HCT116 (cell line): ENCODE measurements around the gene MICOS13. TPM values are rescaled to one million over a fixed set of nuclear protein-coding genes. Genes with fewer than 3 reads are reported as not detected.

Experiments used
- ATAC-seq: fragments of 200-7000 bp; cut with Tn5 transposase; 2 replicates; pipeline ENCODE4 v1.9.1; 2020; ENCODE audit warnings: mild to moderate bottlenecking, moderate library complexity
- BruUV-seq: library from RNA; stranded (reverse); fragments of 400-500 nt; replicated peaks from 2 replicates; lab custom pipeline; 2021; lab: Mats Ljungman, UMichigan
- CTCF ChIA-PET: fragments of 300-600 bp; sonication (Branson Sonifier 250); formaldehyde crosslinking; loops from one replicate; lab custom pipeline; 2021; ENCODE audit warnings: antibody characterized with exemption; lab: Charles Lee
- POLR2A ChIA-PET: fragments of 300-600, 350-600 bp; sonication (Branson Sonifier 250); formaldehyde crosslinking; loops from one replicate; lab custom pipeline; 2021; ENCODE audit warnings: antibody characterized with exemption; lab: Charles Lee
- RAD21 ChIA-PET, 2 experiments: fragments of 300-600 bp; sonication (Branson Sonifier 250); formaldehyde crosslinking; loops; one replicate each; lab custom pipeline; 2023; ENCODE audit warnings: low total read pairs in 2 of 2; ENCODE audit not compliant: uncharacterized antibody in 2 of 2, unreplicated experiment in 2 of 2, low non-redundant PET in 1 of 2; lab: Charles Lee
- DNase-seq: peaks from one replicate; pipeline ENCODE4 v3.0.0-alpha.2; 2010; ENCODE audit warnings: low read depth, low spot score
- H2AFZ ChIP-seq: fragments of 200-600 bp; shearing (Covaris generic), sonication (generic); 2 replicates; pipeline ENCODE4 v1.6.1; 2017; ENCODE audit warnings: low read depth, mixed run types, mixed read lengths, antibody characterized with exemption, low read length; ENCODE audit not compliant: poor library complexity, severe bottlenecking
- H3K27ac ChIP-seq: 2 replicates; pipeline ENCODE4 v1.5.1; 2012; ENCODE audit warnings: low read depth, low read length
- H3K27me3 ChIP-seq: fragments of 200-600 bp; sonication (generic); 2 replicates; pipeline ENCODE4 v1.6.1; 2016; ENCODE audit warnings: mixed run types, low read length, mixed read lengths; ENCODE audit not compliant: insufficient read depth
- H3K36me3 ChIP-seq, 2 experiments: fragments of 200-500 bp in 1 of 2; fragments of 200-600 bp in 1 of 2; sonication (Bioruptor generic) in 1 of 2; sonication (generic) in 1 of 2; 2 replicates each; pipeline versions ENCODE4 v1.5.1 to v1.6.1; 2014 to 2016; ENCODE audit warnings: low read length in 2 of 2, inconsistent platforms in 1 of 2, mixed read lengths in 1 of 2, mixed run types in 1 of 2; ENCODE audit not compliant: insufficient read depth in 2 of 2, control insufficient read depth in 1 of 2
- H3K4me1 ChIP-seq, 2 experiments: fragments of 200-600 bp in 1 of 2; sonication (generic) in 1 of 2; 2 replicates each; pipeline versions ENCODE4 v1.5.1 to v1.6.1; 2012 to 2017; ENCODE audit warnings: low read length in 2 of 2, inconsistent platforms in 1 of 2, mild to moderate bottlenecking in 1 of 2, mixed read lengths in 1 of 2, mixed run types in 1 of 2, moderate library complexity in 1 of 2; ENCODE audit not compliant: insufficient read depth in 2 of 2, control insufficient read depth in 1 of 2
- H3K4me2 ChIP-seq: fragments of 200-600 bp; sonication (generic); 2 replicates; pipeline ENCODE4 v1.6.1; 2017; ENCODE audit warnings: mixed run types, low read length, mixed read lengths
- H3K4me3 ChIP-seq, 2 experiments: fragments of 200-600 bp in 1 of 2; sonication (generic) in 1 of 2; replicated peaks in 1 of 2; 2 replicates each; pipeline ENCODE4 v1.5.1; 2011 to 2016; ENCODE audit warnings: low read length in 2 of 2, control low read depth in 1 of 2, low read depth in 1 of 2, mild to moderate bottlenecking in 1 of 2, mixed read lengths in 1 of 2, mixed run types in 1 of 2
- H3K79me2 ChIP-seq: fragments of 200-600 bp; sonication (generic); 2 replicates; pipeline ENCODE4 v1.6.1; 2017; ENCODE audit warnings: mild to moderate bottlenecking, mixed run types, low read length, moderate library complexity, mixed read lengths; ENCODE audit not compliant: insufficient read depth
- H3K9ac ChIP-seq: fragments of 200-600 bp; sonication (generic); 2 replicates; pipeline ENCODE4 v1.6.1; 2016; ENCODE audit warnings: low read length, mixed read lengths
- H3K9me2 ChIP-seq: fragments of 200-600 bp; sonication (generic), shearing (Covaris generic); 2 replicates; pipeline ENCODE4 v1.6.1; 2017; ENCODE audit warnings: mixed run types, mild to moderate bottlenecking, moderate library complexity; ENCODE audit not compliant: insufficient read depth
- H3K9me3 ChIP-seq, 2 experiments: fragments of 200-500 bp in 1 of 2; fragments of 200-600 bp in 1 of 2; sonication (Bioruptor generic) in 1 of 2; sonication (generic) in 1 of 2; 2 replicates each; pipeline ENCODE4 v1.6.1; 2014 to 2017; ENCODE audit warnings: low read length in 2 of 2, mixed read lengths in 2 of 2, inconsistent platforms in 1 of 2, low read depth in 1 of 2, mild to moderate bottlenecking in 1 of 2, mixed run types in 1 of 2, moderate library complexity in 1 of 2; ENCODE audit not compliant: control insufficient read depth in 1 of 2, insufficient read depth in 1 of 2
- H4K20me1 ChIP-seq: fragments of 200-600 bp; sonication (generic), shearing (Covaris generic); 2 replicates; pipeline ENCODE4 v1.6.1; 2017; ENCODE audit warnings: mixed run types, mild to moderate bottlenecking, moderate library complexity; ENCODE audit not compliant: insufficient read depth
- CBX3 ChIP-seq: IDR thresholded peaks from 2 replicates; pipeline ENCODE4 v1.6.1; 2012; ENCODE audit warnings: low read depth
- CEBPB ChIP-seq: IDR thresholded peaks from 2 replicates; pipeline ENCODE4 v1.6.1; 2012; ENCODE audit warnings: low read depth
- EZH2 ChIP-seq: fragments of 200-600 bp; sonication (generic); IDR thresholded peaks from 2 replicates; pipeline ENCODE4 v1.6.1; 2017; ENCODE audit warnings: antibody characterized with exemption, mixed run types
- EZH2phosphoT487 ChIP-seq: fragments of 200-600 bp; IDR thresholded peaks from 2 replicates; pipeline ENCODE4 v1.6.1; 2018; ENCODE audit warnings: antibody characterized with exemption, borderline replicate concordance
- FOSL1 ChIP-seq: IDR thresholded peaks from 2 replicates; pipeline ENCODE4 v1.6.1; 2012; ENCODE audit warnings: low read depth
- JUND ChIP-seq: IDR thresholded peaks from 2 replicates; pipeline ENCODE4 v1.6.1; 2012
- POLR2A ChIP-seq: IDR thresholded peaks from 2 replicates; pipeline ENCODE4 v1.7.0; 2011; ENCODE audit warnings: borderline replicate concordance; ENCODE audit not compliant: insufficient read depth, insufficient read length; ENCODE audit errors: extremely low read depth
- RAD21 ChIP-seq: IDR thresholded peaks from 2 replicates; pipeline ENCODE4 v1.6.1; 2012; ENCODE audit warnings: low read depth, mild to moderate bottlenecking
- SIN3A ChIP-seq: IDR thresholded peaks from 2 replicates; pipeline ENCODE4 v1.6.1; 2012; ENCODE audit warnings: low read depth
- SP1 ChIP-seq: IDR thresholded peaks from 2 replicates; pipeline ENCODE4 v1.6.1; 2012; ENCODE audit warnings: low read depth
- SRF ChIP-seq: IDR thresholded peaks from 2 replicates; pipeline ENCODE4 v1.6.1; 2012; ENCODE audit warnings: low read depth
- TCF7L2 ChIP-seq: IDR thresholded peaks from 2 replicates; pipeline ENCODE4 v1.7.0; 2011; ENCODE audit warnings: borderline replicate concordance, inconsistent platforms; ENCODE audit not compliant: insufficient read depth, insufficient read length; ENCODE audit errors: extremely low read depth
- YY1 ChIP-seq: IDR thresholded peaks from 2 replicates; pipeline ENCODE4 v1.6.1; 2011; ENCODE audit warnings: low read length, low read depth, moderate library complexity, mild to moderate bottlenecking; ENCODE audit not compliant: insufficient replicate concordance; ENCODE audit errors: extremely low read depth
- ZBTB33 ChIP-seq: IDR thresholded peaks from 2 replicates; pipeline ENCODE4 v1.6.1; 2011; ENCODE audit warnings: mild to moderate bottlenecking, low read length, moderate library complexity; ENCODE audit not compliant: insufficient replicate concordance; ENCODE audit errors: extremely low read depth
- ZNF274 ChIP-seq: fragments of 200-500 bp; sonication (Bioruptor generic); IDR thresholded peaks from 2 replicates; pipeline ENCODE4 v1.6.1; 2014; ENCODE audit warnings: mild to moderate bottlenecking, low read depth, low read length, inconsistent platforms
- intact Hi-C: fragments of 100-400 bp; cut with micrococcal nuclease; formaldehyde crosslinking; loops from 2 replicates; pipeline ENCODE4 v1.10.0; 2022
- total RNA-seq: library from RNA; stranded (reverse); gene quantifications from one replicate; pipeline ENCODE4 v1.2.1, GENCODE V29; 2021; ENCODE audit not compliant: unreplicated experiment
- TF ChIP-seq, protein P1 (sequence below): IDR thresholded peaks from 2 replicates; pipeline ENCODE4 v1.6.1; 2012; ENCODE audit warnings: low read depth

The MICOS13 gene
- total RNA-seq, 1 experiment from 2014 or later, result 61.6 TPM

GRCh38 chr19:5700455-5701092 lies 20.3 kb upstream of the MICOS13 start:
- H3K9me2 ChIP-seq, result no peaks in the 10 kb centered on the region
- H2AFZ ChIP-seq, result no peak overlapping the region
- peaks cover 17 to 46% of the 10 kb centered on the region in 2 experiments; a peak in 3 of 4 replicates for H3K36me3 ChIP-seq
- ChIA-PET CTCF (no interaction called here), RAD21 (no interaction called here), POLR2A (interaction anchor here (1.1 to 1.5 kb wide), 3 partner anchors 11 to 14 kb away, joined by 3 read pairs; partner anchors contain the start of gene RPL36)
- no peaks in the 10 kb centered on the region for H4K20me1 ChIP-seq
- peaks cover 20% of the 10 kb centered on the region for H3K79me2 ChIP-seq
- DNase-seq (no peak), ATAC-seq (no peak)
- H3K4me1 ChIP-seq, result no peaks in the 10 kb centered on the region; a peak in 1 of 4 replicates
- no TSS peak for BruUV-seq
- H3K4me2 ChIP-seq, result no peak overlapping the region
- intact Hi-C loops, result no loop called here
- H3K9me3 ChIP-seq, result no peaks in the 10 kb centered on the region
- H3K27me3 ChIP-seq, result no peaks in the 10 kb centered on the region
- TF ChIP-seq RAD21 (no peak), TCF7L2 (no peak), SIN3A (no peak), YY1 (no peak), POLR2A (no peak), SP1 (no peak), SRF (no peak), CEBPB (no peak), CBX3 (no peak), EZH2 (no peak), JUND (no peak), ZNF274 (no peak), ZBTB33 (no peak), FOSL1 (no peak), EZH2phosphoT487 (no peak)
- TF ChIP-seq, protein P1, sequence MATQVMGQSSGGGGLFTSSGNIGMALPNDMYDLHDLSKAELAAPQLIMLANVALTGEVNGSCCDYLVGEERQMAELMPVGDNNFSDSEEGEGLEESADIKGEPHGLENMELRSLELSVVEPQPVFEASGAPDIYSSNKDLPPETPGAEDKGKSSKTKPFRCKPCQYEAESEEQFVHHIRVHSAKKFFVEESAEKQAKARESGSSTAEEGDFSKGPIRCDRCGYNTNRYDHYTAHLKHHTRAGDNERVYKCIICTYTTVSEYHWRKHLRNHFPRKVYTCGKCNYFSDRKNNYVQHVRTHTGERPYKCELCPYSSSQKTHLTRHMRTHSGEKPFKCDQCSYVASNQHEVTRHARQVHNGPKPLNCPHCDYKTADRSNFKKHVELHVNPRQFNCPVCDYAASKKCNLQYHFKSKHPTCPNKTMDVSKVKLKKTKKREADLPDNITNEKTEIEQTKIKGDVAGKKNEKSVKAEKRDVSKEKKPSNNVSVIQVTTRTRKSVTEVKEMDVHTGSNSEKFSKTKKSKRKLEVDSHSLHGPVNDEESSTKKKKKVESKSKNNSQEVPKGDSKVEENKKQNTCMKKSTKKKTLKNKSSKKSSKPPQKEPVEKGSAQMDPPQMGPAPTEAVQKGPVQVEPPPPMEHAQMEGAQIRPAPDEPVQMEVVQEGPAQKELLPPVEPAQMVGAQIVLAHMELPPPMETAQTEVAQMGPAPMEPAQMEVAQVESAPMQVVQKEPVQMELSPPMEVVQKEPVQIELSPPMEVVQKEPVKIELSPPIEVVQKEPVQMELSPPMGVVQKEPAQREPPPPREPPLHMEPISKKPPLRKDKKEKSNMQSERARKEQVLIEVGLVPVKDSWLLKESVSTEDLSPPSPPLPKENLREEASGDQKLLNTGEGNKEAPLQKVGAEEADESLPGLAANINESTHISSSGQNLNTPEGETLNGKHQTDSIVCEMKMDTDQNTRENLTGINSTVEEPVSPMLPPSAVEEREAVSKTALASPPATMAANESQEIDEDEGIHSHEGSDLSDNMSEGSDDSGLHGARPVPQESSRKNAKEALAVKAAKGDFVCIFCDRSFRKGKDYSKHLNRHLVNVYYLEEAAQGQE, result no peak
- no peak overlapping the region for H3K27ac ChIP-seq
- no peak overlapping the region for H3K9ac ChIP-seq
- H3K4me3 ChIP-seq, result no peak overlapping the region
